ENCODE data around the gene KAT7. TPM values are rescaled to one million over a fixed set of nuclear protein-coding genes. Genes with fewer than 3 reads are reported as not detected.

KAT7 gene
- total RNA-seq, 6 experiments from 2014 or later = 35.3 to 45.5 (median 36.5) TPM

- no peak overlapping the region for H3K4me3 Mint-ChIP-seq
- no peak overlapping the region for H3K27ac Mint-ChIP-seq
- no peaks in the 10 kb centered on the region for H3K9me3 Mint-ChIP-seq
- H3K36me3 Mint-ChIP-seq (ENCODE audit: low read depth) = no peaks in the 10 kb centered on the region
- H3K4me1 Mint-ChIP-seq (ENCODE audit: low read depth) = no peaks in the 10 kb centered on the region
- TF ChIP-seq, protein P1, sequence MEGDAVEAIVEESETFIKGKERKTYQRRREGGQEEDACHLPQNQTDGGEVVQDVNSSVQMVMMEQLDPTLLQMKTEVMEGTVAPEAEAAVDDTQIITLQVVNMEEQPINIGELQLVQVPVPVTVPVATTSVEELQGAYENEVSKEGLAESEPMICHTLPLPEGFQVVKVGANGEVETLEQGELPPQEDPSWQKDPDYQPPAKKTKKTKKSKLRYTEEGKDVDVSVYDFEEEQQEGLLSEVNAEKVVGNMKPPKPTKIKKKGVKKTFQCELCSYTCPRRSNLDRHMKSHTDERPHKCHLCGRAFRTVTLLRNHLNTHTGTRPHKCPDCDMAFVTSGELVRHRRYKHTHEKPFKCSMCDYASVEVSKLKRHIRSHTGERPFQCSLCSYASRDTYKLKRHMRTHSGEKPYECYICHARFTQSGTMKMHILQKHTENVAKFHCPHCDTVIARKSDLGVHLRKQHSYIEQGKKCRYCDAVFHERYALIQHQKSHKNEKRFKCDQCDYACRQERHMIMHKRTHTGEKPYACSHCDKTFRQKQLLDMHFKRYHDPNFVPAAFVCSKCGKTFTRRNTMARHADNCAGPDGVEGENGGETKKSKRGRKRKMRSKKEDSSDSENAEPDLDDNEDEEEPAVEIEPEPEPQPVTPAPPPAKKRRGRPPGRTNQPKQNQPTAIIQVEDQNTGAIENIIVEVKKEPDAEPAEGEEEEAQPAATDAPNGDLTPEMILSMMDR (IDR thresholded peaks at IDR 0.05) = no peak
- DNase-seq = no peak
- H3K27me3 Mint-ChIP-seq (ENCODE audit: insufficient read depth) = peaks cover 36% of the 10 kb centered on the region
Measured at GRCh38 chr17:49866019-49866380, 77.5 kb downstream of the KAT7 start.

- Mint-ChIP-seq H3K27ac (no peak overlapping the region), H3K27me3 (ENCODE audit: insufficient read depth) (peaks cover 39% of the 10 kb centered on the region), H3K4me3 (no peak overlapping the region), H3K9me3 (no peaks in the 10 kb centered on the region), H3K36me3 (ENCODE audit: low read depth) (no peaks in the 10 kb centered on the region), H3K4me1 (ENCODE audit: low read depth) (no peaks in the 10 kb centered on the region)
- TF ChIP-seq, protein P1 (IDR thresholded peaks at IDR 0.05) = no peak
- no peak for DNase-seq
Measured at GRCh38 chr17:49866882-49867413, 78.5 kb downstream of the KAT7 start.

GRCh38 chr17:49869038-49869374, 80.5 kb downstream of the KAT7 start:
- Mint-ChIP-seq H3K4me1 (ENCODE audit: low read depth) (no peaks in the 10 kb centered on the region), H3K27me3 (ENCODE audit: insufficient read depth) (peaks cover 46% of the 10 kb centered on the region), H3K36me3 (ENCODE audit: low read depth) (no peaks in the 10 kb centered on the region), H3K27ac (no peak overlapping the region), H3K4me3 (no peak overlapping the region), H3K9me3 (no peaks in the 10 kb centered on the region)
- DNase-seq = no peak
- TF ChIP-seq, protein P1 (IDR thresholded peaks at IDR 0.05) = no peak

GRCh38 chr17:49870298-49870697, 81.8 kb downstream of the KAT7 start:
- DNase-seq = no peak
- TF ChIP-seq, protein P1 (IDR thresholded peaks at IDR 0.05) = no peak
- H3K27me3 Mint-ChIP-seq (ENCODE audit: insufficient read depth) = peaks cover 50% of the 10 kb centered on the region
- H3K4me3 Mint-ChIP-seq = no peak overlapping the region
- H3K27ac Mint-ChIP-seq = no peak overlapping the region
- no peaks in the 10 kb centered on the region for H3K4me1 Mint-ChIP-seq (ENCODE audit: low read depth)
- no peaks in the 10 kb centered on the region for H3K9me3 Mint-ChIP-seq
- H3K36me3 Mint-ChIP-seq (ENCODE audit: low read depth) = no peaks in the 10 kb centered on the region

DNA sequence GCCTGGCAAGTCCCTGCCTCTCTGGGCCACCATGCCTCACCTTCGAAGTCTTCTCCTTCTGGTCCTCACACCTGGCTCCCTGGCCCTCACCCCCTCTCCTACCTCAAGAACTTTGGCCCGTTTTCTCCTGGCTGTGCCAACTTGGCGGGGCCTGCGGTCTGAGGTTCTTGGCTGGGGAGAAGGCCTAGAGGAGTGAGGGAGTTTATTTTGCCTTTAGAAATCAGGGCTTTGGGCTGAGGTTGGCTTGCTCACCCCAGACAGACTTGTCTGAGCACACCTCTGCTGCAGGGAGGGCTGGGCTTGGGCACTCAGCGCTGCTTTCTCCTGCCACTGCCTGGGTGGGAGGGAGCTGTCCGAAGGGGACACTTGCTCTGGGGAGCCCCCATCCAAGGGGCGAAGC, 82.7 kb downstream of the KAT7 start:
- H3K36me3 Mint-ChIP-seq (ENCODE audit: low read depth) = no peaks in the 10 kb centered on the region
- DNase-seq = no peak
- no peak overlapping the region for H3K4me3 Mint-ChIP-seq
- H3K4me1 Mint-ChIP-seq (ENCODE audit: low read depth) = no peaks in the 10 kb centered on the region
- H3K9me3 Mint-ChIP-seq = no peaks in the 10 kb centered on the region
- TF ChIP-seq, protein P1 (IDR thresholded peaks at IDR 0.05) = no peak
- H3K27me3 Mint-ChIP-seq (ENCODE audit: insufficient read depth) = peaks cover 48% of the 10 kb centered on the region
- H3K27ac Mint-ChIP-seq = no peak overlapping the region

Data from HFFc6 (cell line).